ENCODE measurements around the gene SLC9A9. TPM values are rescaled to one million over a fixed set of nuclear protein-coding genes. Genes with fewer than 3 reads are reported as not detected.

Gene SLC9A9
- total and polyA plus RNA-seq, 10 of the 15 experiments (the other 5 are each of a cell fraction or from before 2014, with no cell fraction given), result 3.5 to 14.2 (median 9.3) TPM

DNA sequence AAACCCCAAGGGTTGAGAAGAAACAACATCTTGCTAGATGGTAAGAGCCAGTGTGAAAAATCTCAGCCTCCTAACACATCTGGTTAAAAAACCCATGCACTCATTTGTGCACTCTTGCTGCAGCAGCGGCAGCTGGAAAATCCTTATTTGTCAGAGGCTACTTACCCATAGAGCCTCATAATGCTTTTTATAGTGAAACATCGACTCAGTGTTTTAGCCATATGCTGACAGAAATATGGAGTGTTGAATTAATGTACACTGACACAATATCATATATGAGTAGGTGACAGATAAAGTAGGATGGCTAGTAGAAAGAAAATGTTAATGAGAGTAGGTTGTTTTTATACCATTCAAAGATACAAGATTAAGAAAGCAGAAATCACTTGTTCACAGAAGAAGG is 13.0 kb downstream of the SLC9A9 start (continued):
- TF ChIP-seq, protein P1, sequence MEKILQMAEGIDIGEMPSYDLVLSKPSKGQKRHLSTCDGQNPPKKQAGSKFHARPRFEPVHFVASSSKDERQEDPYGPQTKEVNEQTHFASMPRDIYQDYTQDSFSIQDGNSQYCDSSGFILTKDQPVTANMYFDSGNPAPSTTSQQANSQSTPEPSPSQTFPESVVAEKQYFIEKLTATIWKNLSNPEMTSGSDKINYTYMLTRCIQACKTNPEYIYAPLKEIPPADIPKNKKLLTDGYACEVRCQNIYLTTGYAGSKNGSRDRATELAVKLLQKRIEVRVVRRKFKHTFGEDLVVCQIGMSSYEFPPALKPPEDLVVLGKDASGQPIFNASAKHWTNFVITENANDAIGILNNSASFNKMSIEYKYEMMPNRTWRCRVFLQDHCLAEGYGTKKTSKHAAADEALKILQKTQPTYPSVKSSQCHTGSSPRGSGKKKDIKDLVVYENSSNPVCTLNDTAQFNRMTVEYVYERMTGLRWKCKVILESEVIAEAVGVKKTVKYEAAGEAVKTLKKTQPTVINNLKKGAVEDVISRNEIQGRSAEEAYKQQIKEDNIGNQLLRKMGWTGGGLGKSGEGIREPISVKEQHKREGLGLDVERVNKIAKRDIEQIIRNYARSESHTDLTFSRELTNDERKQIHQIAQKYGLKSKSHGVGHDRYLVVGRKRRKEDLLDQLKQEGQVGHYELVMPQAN (conservative IDR thresholded peaks at IDR 0.05), result no peak
- no peak for TF ChIP-seq PAX5 (IDR thresholded peaks at IDR 0.05; ENCODE audit: borderline replicate concordance, low read depth, low read length)
- TF ChIP-seq CREB1 (IDR thresholded peaks at IDR 0.05; ENCODE audit: low read depth), result no peak
- TF ChIP-seq YBX1 (IDR thresholded peaks at IDR 0.05), result no peak

DNA sequence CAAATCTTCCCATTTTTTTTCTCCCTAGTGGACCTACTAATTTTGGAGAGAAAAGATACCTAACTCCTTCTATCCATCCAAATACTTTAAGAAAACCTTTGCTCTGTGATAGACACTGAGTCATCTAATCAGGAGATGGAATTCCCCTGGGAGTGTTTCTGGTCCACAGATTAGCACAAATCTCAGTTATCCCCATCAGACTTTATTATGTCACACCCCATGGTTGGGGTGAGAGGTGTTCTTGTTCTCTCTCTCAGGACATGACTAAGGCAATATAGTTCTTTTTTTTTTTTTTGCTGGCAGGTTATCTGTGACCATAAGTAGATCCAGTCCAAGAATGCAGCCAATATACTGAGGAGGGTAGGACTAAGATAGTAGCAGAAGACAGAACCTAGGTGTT is 15.8 kb downstream of the SLC9A9 start:
- H3K9me3 ChIP-seq (replicated peaks; ENCODE audit: control insufficient read depth, insufficient read depth, low read length), result no peaks in the 10 kb centered on the region
- in situ Hi-C loops (cut with MboI), result no loop called here
- H3K4me1 ChIP-seq (ENCODE audit: control insufficient read depth, insufficient read depth, low read length), result peaks cover 12% of the 10 kb centered on the region
- peak overlapping the region; percentile 85 for H3K4me2 ChIP-seq (ENCODE audit: control insufficient read depth, insufficient read depth)
- peak; percentile 31 for FAIRE-seq
- ChIA-PET SMC1A (ENCODE audit: uncharacterized antibody, unreplicated experiment) (no interaction called here), RAD21 (ENCODE audit: unreplicated experiment) (no interaction called here), POLR2A (no interaction called here), CTCF (no interaction called here)
- no TSS peak for BruUV-seq (replicated peaks)
- H3K36me3 ChIP-seq (ENCODE audit: control insufficient read depth in 2 of 2, insufficient read depth in 2 of 2, low read length in 1 of 2), result no peaks in the 10 kb centered on the region
- no peaks in the 10 kb centered on the region for H4K20me1 ChIP-seq (ENCODE audit: control insufficient read depth, insufficient read depth)
- no peaks in the 10 kb centered on the region for H3K27me3 ChIP-seq (replicated peaks in 1 of 2; ENCODE audit: control insufficient read depth in 2 of 2, insufficient read depth in 2 of 2, low read length in 1 of 2)
- intact Hi-C loops (cut with micrococcal nuclease; ENCODE audit: unreplicated experiment), result loop anchor here (1.0 to 5.0 kb wide), 2 partner anchors 19 to 55 kb away; no protein-coding TSS in a partner anchor
- peak overlapping the region; percentile 3; the same call in 1 of the 2 replicates for H3K9ac ChIP-seq (ENCODE audit: control insufficient read depth, insufficient read depth, low read length)
- peak overlapping the region; percentile 14; the same call in 1 of the 2 replicates for H3K4me3 ChIP-seq
- peak; percentile 81 for ATAC-seq
- H2AFZ ChIP-seq (ENCODE audit: control insufficient read depth, low read depth, low read length), result peak overlapping the region; percentile 2; the same call in 1 of the 2 replicates
- peak overlapping the region; percentile 76 for H3K27ac ChIP-seq (ENCODE audit: control insufficient read depth, insufficient read depth)
- DNase-seq (ENCODE audit: low read depth, low spot score), result no peak
- no peaks in the 10 kb centered on the region; the same call in none of the 2 replicates for H3K79me2 ChIP-seq (ENCODE audit: control insufficient read depth, insufficient read depth, low read length)
- no peak for TF ChIP-seq SMARCA5 (IDR thresholded peaks at IDR 0.05)
- TF ChIP-seq, protein P2, sequence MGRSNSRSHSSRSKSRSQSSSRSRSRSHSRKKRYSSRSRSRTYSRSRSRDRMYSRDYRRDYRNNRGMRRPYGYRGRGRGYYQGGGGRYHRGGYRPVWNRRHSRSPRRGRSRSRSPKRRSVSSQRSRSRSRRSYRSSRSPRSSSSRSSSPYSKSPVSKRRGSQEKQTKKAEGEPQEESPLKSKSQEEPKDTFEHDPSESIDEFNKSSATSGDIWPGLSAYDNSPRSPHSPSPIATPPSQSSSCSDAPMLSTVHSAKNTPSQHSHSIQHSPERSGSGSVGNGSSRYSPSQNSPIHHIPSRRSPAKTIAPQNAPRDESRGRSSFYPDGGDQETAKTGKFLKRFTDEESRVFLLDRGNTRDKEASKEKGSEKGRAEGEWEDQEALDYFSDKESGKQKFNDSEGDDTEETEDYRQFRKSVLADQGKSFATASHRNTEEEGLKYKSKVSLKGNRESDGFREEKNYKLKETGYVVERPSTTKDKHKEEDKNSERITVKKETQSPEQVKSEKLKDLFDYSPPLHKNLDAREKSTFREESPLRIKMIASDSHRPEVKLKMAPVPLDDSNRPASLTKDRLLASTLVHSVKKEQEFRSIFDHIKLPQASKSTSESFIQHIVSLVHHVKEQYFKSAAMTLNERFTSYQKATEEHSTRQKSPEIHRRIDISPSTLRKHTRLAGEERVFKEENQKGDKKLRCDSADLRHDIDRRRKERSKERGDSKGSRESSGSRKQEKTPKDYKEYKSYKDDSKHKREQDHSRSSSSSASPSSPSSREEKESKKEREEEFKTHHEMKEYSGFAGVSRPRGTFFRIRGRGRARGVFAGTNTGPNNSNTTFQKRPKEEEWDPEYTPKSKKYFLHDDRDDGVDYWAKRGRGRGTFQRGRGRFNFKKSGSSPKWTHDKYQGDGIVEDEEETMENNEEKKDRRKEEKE (IDR thresholded peaks at IDR 0.05), result no peak
- TF ChIP-seq BCL11A (IDR thresholded peaks at IDR 0.05; ENCODE audit: low read depth, low read length), result peak; percentile 58; the same call in 1 of the 2 replicates
- TF ChIP-seq NFIC (IDR thresholded peaks at IDR 0.05; ENCODE audit: low read depth, low read length), result peak; percentile 90
- peak; percentile 34; the same call in 1 of the 2 replicates for TF ChIP-seq FOXM1 (IDR thresholded peaks at IDR 0.05; ENCODE audit: low read depth, low read length)
- TF ChIP-seq WRNIP1 (IDR thresholded peaks at IDR 0.05; ENCODE audit: borderline replicate concordance, low read depth, low read length), result no peak
- TF ChIP-seq, protein P3, sequence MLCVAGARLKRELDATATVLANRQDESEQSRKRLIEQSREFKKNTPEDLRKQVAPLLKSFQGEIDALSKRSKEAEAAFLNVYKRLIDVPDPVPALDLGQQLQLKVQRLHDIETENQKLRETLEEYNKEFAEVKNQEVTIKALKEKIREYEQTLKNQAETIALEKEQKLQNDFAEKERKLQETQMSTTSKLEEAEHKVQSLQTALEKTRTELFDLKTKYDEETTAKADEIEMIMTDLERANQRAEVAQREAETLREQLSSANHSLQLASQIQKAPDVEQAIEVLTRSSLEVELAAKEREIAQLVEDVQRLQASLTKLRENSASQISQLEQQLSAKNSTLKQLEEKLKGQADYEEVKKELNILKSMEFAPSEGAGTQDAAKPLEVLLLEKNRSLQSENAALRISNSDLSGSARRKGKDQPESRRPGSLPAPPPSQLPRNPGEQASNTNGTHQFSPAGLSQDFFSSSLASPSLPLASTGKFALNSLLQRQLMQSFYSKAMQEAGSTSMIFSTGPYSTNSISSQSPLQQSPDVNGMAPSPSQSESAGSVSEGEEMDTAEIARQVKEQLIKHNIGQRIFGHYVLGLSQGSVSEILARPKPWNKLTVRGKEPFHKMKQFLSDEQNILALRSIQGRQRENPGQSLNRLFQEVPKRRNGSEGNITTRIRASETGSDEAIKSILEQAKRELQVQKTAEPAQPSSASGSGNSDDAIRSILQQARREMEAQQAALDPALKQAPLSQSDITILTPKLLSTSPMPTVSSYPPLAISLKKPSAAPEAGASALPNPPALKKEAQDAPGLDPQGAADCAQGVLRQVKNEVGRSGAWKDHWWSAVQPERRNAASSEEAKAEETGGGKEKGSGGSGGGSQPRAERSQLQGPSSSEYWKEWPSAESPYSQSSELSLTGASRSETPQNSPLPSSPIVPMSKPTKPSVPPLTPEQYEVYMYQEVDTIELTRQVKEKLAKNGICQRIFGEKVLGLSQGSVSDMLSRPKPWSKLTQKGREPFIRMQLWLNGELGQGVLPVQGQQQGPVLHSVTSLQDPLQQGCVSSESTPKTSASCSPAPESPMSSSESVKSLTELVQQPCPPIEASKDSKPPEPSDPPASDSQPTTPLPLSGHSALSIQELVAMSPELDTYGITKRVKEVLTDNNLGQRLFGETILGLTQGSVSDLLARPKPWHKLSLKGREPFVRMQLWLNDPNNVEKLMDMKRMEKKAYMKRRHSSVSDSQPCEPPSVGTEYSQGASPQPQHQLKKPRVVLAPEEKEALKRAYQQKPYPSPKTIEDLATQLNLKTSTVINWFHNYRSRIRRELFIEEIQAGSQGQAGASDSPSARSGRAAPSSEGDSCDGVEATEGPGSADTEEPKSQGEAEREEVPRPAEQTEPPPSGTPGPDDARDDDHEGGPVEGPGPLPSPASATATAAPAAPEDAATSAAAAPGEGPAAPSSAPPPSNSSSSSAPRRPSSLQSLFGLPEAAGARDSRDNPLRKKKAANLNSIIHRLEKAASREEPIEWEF (IDR thresholded peaks at IDR 0.05; ENCODE audit: insufficient replicate concordance, low read depth, low read length), result no peak
- TF ChIP-seq DPF2 (IDR thresholded peaks at IDR 0.05), result peak; percentile 25; the same call in 1 of the 2 replicates
- peak; percentile 67 for TF ChIP-seq RUNX3 (IDR thresholded peaks at IDR 0.05; ENCODE audit: low read length)
